HG02623 (cell line): Measurements from ENCODE around the gene CLPTM1.
"Not testable (repeated sequence)": the region's sequence is repeated elsewhere in the genome, so short reads cannot be mapped to it uniquely, and the experiment has no call there.

Experiments
- ATAC-seq: cut with Tn5 transposase; IDR thresholded peaks from one replicate; pipeline ENCODE4 v1.9.1; 2021; ENCODE audit warnings: moderate library complexity; ENCODE audit not compliant: unreplicated experiment

CLPTM1 gene

GRCh38 chr19:44939668-44940067 lies 15.5 kb upstream of the CLPTM1 start:
- no peak for ATAC-seq

- ATAC-seq, result no peak
Measured at GRCh38 chr19:44942067-44942571, 13.1 kb upstream of the CLPTM1 start, which contains the start of gene APOC4. Gene APOC4 (plus strand): TSS chr19:44942237. CDS start chr19:44942278, 41 bp downstream.

- no peak for ATAC-seq
Measured at GRCh38 chr19:44943801-44944249, 11.4 kb upstream of the CLPTM1 start.

DNA sequence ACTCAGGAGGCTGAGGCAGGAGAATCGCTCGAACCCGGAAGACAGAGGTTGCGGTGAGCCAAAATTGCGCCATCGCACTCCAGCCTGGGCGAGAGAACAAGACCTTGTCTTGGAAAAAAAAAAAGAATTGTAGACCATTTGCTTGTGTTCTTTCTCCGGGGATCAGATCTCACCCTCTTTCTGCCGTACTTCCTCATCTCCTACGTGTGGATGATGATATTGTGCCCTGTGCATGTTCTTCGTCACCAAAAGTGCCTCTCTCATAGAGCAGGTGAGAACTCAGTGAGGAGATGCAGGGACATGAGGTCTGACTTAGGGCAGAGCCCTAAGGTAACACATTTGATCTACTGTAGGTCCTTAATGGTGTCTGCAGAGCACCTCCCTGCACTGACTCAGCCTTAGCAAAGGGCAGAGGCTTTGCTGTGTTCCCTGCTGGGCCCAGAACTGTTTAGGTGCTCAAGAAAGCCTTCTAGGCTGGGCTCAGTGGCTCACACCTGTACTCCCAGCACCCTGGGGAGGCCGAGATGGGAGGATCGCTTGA lies 8.1 kb upstream of the CLPTM1 start:
- ATAC-seq, result no peak

DNA sequence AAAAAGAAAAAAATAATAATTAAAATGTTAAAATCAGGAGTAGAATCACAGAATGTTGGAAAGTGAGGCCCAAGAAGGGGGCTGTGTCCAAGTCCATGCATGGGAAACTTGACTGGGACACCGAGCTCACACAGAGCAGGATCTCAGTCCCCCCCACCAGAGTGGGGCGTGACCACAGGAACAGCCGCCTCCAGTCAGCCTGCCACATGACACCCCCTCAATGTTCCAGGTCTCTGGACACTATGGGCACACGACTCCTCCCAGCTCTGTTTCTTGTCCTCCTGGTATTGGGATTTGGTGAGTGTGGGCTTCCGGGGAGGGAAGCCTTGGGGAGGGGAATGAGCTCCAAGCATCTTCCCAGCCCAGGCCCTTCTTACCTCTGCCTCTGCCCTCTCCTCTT lies 6.9 kb upstream of the CLPTM1 start:
- no peak for ATAC-seq

- no peak for ATAC-seq
Measured at GRCh38 chr19:44948763-44949374, 6.3 kb upstream of the CLPTM1 start.

- no peak for ATAC-seq
Measured at GRCh38 chr19:44949550-44949949, 5.6 kb upstream of the CLPTM1 start.

GRCh38 chr19:44951179-44952159 lies 3.7 kb upstream of the CLPTM1 start:
- no peak for ATAC-seq

DNA sequence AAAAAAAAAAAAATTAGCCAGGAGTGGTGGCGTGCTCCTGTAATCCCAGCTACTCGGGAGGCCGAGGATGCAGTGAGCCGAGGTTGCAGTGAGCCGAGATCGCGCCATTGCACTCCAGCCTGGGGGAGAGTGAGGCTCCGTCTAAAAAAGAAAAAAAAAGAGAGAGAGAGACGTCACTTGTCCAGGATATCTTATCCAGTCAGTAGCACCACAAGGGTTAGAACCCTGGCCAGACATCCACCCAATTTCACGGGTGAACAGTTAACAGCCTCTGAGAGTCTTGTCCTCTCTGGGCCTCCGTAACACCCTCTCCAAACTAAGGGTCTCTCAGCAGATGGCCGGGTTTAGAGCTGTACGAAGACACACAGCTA lies 917 bp upstream of the CLPTM1 start:
- no peak for ATAC-seq

DNA sequence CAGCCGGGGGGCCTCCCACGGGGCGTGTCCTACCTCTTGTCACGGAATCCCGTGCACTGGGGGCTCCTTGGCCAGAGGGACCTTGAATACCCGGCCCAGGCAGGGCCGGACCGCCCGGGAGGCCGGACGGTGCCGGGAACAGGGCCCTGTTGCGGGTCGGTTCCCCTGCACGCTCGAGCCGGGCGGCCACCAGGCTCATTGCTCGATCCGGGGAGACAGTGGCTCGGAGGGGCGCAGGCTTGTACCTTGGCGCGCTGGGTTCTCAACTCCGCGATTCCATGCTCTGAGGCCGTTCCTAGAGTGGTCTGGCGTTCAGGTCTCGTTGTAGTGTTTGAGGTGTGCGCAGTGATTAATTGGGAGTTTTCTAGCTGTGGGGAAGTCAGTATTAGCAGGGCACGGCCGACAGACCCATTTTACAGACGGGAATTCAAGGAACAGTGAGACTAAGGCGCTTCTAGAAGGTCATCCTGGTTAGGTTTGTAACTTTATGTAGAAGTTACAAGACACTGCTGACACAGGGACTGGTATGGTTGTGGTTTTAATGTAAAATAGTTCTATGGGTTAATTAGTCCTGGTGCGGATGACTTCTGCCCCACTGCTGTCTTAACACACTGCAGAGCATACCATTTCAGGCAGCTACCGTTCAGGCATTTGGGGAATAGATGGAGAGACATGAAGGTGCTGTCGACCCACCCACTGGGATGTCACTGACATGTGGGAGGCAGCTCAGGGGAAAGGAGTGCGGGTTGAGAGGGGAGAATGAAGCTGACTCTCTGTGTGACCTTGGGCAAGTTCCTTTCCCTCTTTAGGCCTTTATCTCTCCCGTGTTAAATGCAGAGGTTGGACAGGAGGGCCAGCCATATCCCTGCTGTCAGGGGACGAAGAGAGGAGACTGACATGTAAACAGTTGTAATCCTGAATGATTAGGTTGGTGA lies 592 bp downstream of the CLPTM1 start:
- no peak for ATAC-seq

DNA sequence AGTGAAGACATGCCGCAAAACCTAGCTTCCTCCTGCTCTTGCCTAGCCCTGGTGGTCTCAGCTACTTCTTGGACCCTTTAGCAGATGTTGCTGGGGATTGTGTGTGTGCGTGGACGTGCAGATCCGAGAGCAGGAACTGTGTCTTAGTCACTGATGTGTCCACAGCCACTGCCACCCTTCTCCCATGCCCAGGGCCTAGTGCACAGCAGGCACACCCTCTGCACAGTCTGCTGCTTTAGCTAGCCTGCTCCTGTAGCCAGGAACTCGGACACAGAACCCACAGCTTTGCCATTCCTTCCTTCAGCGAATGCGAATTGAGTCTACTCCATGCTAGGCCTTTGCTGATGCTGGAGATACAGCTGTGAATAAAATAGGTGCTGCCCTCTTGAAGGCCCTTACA lies 2.3 kb downstream of the CLPTM1 start:
- ATAC-seq, result no peak

- ATAC-seq, result no peak
Measured at GRCh38 chr19:44958090-44958489, 2.9 kb downstream of the CLPTM1 start.

DNA sequence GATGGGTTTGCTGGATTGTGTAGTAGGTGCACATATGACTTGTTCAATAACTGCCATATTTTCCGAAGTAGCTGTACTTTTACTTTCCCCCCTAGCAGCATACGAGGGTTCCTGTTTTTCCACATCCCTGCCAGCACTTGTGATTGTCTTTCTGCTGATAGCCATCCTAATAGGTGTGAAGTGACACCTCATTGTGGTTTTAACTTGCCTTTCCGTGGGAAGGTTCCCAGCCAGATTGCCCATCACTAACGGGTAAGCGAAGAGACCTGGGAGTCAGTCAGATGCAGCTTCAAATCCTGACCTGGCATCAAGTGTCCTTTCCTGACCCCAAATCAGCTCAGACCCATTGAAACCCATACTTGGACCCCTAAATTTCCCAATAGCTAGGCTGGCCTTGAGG lies 4.5 kb downstream of the CLPTM1 start:
- no peak for ATAC-seq

GRCh38 chr19:44960906-44961728 lies 5.9 kb downstream of the CLPTM1 start:
- ATAC-seq, result no peak

DNA sequence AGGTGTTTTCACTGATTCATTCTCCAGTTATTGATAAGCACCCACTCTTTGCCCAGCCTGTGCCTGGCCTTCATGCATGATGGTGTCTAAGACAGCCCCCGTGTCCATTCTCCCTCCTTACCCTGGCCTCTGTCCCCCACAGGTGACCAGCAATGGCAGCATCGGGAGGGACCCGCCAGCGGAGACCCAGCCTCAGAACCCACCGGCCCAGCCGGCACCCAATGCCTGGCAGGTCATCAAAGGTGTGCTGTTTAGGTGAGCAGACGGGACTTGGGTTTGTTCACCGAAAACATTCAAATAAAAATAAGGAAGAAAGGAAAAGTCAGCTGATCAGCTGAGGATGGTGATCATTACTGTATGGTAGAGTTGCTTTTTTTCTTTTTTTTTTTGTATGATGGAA lies 6.6 kb downstream of the CLPTM1 start:
- ATAC-seq, result no peak

DNA sequence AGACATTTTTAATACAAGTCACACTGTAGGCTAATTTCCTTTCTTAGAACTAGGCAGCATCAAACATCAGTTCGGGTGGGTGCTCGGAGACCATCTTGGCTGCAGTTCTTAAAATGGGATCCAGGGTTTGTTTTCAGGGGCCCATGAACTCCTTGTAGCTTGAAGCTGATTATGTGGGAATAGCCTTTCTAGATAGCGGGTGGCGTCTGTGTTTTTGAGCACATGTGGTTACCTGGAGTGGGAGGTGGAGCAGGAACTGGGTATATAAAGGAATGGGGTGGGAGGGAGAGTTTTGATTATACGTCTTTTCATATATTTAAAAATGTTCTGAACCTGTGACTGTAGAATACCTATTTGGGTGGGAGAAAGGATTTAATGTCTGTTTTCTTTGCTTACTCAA lies 12.9 kb downstream of the CLPTM1 start:
- ATAC-seq, result no peak

- no peak for ATAC-seq
Measured at GRCh38 chr19:44968670-44969069, 13.5 kb downstream of the CLPTM1 start.

GRCh38 chr19:44969437-44969836 lies 14.3 kb downstream of the CLPTM1 start:
- no peak for ATAC-seq

- ATAC-seq, result not testable (repeated sequence)
Measured at GRCh38 chr19:44971451-44971850, 16.3 kb downstream of the CLPTM1 start.

GRCh38 chr19:44972802-44973201 lies 17.6 kb downstream of the CLPTM1 start:
- no peak for ATAC-seq
